Head of caudate nucleus (tissue), 42 donors: ENCODE data around the gene OR6A2.

Source experiments
- DNase-seq, 42 donors: peaks; one replicate each; pipeline versions ENCODE4 v3.0.0 to v3.0.0-alpha.2; 2020 to 2021; ENCODE audit warnings: mixed read lengths in 7 of 42
- intact Hi-C: fragments of 100-400 bp; cut with DNase I; formaldehyde crosslinking; loops from one replicate; pipeline ENCODE4 v1.15.0; 2022

The OR6A2 gene

DNA sequence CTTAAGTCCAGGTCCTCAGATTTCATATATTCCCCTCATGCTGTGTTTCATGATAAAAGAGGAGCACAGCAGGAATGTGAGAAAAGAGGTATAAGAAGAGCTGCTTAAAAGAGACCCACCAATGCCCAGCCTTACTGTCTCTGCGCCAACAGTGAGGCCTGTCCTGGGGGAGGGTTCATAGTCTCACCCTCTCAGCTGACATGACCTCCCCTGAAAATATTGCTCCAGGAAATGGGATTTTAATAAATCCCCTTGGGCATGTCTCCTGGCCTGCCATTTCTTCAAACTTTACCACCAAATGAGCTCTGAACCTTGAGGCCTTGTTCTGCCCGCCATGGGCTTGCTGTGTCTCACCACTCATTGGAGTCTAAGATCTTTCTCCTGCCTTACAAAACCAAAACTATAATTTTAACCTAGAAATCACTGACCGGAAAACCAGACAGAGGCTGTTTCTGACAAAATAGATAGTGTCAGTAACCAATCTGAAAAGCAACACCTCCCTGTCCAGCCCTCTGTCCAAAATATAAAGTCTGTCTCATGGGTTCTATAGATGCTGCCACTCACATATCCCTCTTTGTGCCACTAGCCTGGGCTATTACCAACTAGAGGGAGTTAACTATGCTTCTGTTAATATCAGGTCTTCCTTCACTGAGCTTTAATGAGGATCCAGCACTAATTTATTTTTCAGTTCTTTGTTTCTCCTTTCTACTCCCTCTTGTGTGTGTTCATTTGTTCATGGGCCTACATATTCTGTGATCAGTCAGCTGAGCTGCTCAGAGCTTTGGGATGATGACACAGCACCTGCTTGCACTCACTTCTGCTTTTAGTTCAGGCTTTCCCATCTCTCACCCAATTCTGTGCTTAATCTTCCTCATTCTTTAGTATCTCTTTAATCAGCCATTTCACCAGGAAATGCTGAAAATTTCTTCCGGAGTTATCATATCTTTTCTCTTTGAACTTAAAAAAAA is 27.3 kb downstream of the OR6A2 start, which contains the start of gene OR2AG2:
Gene OR2AG2, minus strand, starts transcription at position 51 of the 968 bp plus-strand sequence. CDS start 3,019 bp downstream, outside the sequence.
- intact Hi-C loops, result no loop called here
- peak in 11 of 42 donors; percentile 6 to 48 (median 19) for DNase-seq

DNA sequence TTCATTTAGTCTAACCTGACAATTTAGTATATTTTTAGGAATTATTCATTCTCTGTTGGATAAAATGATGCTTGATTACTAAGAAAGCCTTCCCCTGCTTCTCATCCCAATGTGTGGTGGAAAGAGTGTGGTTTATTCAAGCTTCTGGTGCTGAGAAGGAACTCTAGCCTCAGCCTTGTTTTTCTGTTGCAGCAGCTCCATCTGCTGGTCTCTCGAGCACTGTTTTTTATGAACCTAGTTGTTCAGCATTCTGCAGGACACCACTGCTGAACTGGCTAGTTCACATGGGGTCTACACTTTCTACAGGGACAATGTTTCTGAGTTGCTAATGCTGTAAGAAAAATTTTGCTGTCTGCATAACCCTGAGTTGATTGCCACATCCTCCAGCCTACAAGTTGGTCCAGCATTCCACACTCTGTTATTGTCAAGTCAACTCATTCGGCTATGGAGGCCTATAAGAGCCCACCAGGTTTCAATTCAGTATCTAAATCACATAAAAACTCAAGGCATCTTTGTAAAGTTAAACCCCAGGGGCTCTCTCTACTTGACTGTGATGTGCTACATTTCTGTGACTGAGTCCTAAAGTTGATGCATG is 42.0 kb downstream of the OR6A2 start:
- peak in 41 of 42 donors; percentile 10 to 82 (median 62) for DNase-seq
- intact Hi-C loops, result no loop called here

DNA sequence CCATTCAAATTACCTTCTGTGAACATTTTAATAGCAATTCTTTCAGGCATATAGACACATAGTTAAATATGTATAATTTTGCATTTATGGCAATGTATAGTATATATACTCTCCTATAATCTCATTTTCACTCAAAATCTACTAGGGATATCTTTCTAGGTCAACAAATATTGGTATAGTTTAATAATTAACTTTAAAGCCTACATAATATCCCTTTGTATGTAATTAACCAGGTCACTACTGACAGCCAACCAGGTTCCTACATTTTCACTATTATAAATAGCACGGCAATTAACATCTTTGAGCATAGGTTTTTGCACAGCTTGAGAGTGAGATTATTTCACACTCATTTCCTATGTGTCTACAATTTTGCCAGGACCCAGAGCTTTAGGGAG is 43.5 kb downstream of the OR6A2 start:
- intact Hi-C loops, result no loop called here
- no peak for DNase-seq

DNA sequence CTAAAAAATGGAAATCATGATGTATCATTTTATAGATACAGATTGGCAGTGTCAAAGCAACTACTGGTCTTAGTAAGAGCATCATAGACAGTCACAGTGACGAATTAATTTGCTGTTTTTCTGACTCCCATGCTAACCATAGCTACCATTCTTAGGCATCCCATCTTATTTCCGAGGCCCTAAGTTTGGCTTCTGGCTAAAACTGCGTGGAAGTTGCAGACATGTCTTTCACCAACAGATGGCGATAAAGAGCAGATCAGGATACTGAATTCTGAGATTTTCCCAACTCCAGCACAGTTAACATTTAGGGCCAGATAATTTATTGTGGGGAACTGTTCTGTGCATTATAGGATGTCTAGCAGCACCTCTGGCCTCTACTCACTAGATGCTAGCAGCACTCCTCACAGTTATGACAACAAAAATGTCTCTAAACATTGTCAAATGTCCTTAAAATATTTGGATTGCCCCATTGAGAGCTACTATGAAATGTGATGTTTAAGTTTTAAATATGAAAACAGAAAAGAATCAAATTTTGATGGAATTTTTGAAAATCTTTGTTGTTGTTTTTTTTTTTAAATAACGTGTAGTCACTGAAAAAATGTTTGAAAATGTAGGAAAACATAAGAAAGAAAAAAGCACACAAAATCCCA is 44.1 kb downstream of the OR6A2 start:
- intact Hi-C loops, result no loop called here
- DNase-seq, result peak in 27 of 42 donors; percentile 6 to 67 (median 42)

DNA sequence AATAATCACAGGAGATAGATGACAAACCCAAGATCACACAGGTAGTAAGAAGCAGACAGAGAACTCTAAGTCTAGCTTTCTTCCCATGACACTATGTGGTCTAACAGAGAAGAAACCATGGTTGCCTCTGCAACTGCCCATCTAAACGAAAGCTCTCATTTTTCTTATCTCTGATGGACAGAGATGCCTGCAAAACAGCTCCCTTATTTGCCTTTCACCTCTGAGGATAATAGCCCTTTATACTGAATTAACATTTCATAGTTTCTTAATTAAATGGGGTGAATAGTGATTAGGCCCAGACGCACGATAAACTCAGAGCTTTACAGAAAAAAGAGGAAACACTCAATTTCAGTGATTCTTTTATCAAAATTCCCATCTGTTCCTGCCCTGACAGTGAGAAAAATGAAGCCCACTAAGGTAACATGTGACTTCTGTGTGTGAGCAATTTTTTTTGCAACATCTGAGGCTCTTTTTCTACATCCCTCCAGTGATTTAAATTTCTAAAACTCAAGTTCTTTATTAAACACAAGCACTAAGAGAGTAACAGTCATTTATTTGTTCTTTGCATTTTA is 52.3 kb downstream of the OR6A2 start:
- intact Hi-C loops, result no loop called here
- no peak for DNase-seq

DNA sequence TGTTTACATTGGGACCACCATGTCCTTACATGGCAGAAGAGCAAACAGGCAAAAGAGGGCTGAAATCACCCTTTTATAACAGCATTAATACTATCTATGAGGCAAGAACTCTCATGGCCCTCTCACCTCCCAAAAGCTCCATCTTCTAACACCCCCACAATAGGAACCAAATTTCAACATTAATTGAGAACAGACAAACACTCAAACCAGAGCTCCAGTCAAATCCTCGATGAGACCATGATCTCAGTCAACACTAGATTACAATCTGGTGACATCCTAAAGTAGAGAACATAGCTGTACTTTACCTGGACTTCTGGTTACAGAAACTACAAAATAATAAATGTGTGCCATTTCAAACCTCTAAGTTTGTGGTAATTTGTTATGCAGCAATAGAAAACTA is 52.9 kb downstream of the OR6A2 start:
- intact Hi-C loops, result no loop called here
- DNase-seq, result no peak

DNA sequence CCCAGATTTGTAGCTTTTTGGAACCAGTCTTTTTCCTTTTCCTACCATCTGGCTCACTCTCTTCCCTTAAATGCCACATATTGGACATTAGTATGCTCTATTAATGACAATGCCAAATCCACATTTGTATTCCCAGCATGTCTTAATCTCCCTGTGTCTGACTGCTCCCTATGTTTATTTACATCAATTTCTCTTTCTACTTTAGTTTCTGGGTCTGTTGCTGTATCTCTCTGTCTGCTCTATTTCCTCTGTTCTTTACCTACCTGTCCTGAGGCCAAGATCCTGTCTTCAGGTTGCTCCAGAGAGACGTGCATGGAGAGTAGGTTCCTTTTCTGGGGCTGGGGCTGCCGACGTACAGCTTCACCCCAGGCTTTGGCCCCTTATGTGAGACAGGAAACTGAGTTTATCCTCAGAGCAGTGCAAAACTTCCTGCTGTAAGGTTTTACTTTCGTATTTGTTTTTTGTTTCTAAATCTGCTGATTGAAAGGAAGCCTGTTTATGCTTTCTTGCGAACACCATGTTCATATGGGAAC is 53.3 kb downstream of the OR6A2 start:
- DNase-seq, result peak in 1 of 42 donors; percentile 4
- intact Hi-C loops, result no loop called here

DNA sequence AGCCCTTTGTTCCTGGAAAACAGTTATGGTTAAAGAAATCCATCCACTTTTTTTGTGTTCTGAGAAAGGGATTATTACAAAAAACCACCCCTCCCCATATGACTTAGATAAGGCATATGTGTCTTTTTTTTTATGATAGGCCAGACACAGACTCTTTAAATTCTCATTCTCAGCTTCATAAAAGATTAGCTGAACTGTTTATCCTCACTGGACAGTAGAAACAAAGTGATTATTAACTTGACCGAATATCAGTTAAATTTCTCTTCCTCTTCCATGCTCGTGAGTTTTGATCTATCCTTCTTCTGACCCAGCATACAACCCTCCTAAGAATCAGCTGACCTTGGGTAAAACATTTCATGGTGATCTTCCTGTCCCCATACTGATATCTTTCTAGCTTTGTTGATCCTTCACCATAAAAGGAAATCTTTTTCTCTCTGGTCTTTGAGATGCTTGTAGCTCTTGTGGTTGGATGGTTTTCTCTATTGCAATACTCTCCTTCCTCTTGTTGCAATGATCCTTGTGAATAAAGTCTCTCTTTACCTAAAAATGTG is 53.9 kb downstream of the OR6A2 start:
- intact Hi-C loops, result no loop called here
- no peak for DNase-seq

DNA sequence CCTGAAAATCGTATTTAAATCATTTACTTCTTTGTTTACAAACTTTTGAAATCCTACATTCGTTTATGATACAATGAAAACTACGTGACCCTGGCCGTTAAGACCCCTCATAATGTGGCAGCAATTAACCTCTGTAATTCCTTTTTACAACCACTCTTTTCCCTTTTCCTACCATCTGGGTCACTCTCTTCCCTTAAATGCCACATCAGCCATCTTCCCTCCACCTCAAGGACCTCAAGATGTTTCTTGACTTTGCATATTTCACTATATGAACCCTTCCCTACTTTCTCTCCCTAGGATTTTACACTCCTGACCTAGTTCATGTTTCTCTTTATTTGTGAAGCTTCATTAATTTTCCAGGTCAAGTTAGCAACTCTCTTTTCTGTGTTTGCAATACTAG is 54.5 kb downstream of the OR6A2 start:
- intact Hi-C loops, result no loop called here
- no peak for DNase-seq

DNA sequence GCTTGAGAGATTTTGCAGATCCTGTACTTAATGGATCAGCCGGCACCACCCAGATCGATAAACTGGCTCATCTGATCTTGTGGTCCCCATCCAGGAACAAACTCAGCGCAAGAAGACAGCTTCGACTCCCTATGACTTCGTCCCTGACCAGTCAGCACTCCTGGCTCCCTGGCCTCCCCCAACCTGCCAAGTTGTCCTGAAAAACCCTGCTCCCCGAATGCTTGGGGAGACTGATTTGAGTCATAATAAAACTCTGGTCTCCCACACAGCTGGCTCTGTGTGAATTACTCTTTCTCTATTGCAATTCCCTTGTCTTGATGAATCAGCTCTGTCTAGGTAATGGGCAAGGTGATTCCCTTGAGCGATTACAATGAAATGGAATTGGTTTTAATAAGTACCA is 57.2 kb downstream of the OR6A2 start:
- intact Hi-C loops, result no loop called here
- peak in 1 of 42 donors; percentile 16 for DNase-seq
